Endodermal cell (in vitro differentiated cells): ENCODE data around the gene NPW. TPM values are rescaled to one million over a fixed set of nuclear protein-coding genes. Genes with fewer than 3 reads are reported as not detected.

Experiments used
- DNase-seq: peaks from one replicate; pipeline ENCODE4 v3.0.0-alpha.2; 2017
- H3K27ac ChIP-seq: 2 replicates; pipeline ENCODE4 v1.5.1; 2013; ENCODE audit warnings: mild to moderate bottlenecking, low read depth, low read length, moderate library complexity
- H3K27me3 ChIP-seq: 2 replicates; pipeline ENCODE4 v1.6.1; 2013; ENCODE audit warnings: mild to moderate bottlenecking, low read length, moderate library complexity; ENCODE audit not compliant: insufficient read depth, control insufficient read depth, poor library complexity, severe bottlenecking
- H3K36me3 ChIP-seq: 2 replicates; pipeline ENCODE4 v1.7.0; 2013; ENCODE audit warnings: mild to moderate bottlenecking, low read length, moderate library complexity; ENCODE audit not compliant: control insufficient read depth, insufficient read depth
- H3K4me1 ChIP-seq: one replicate; pipeline ENCODE4 v1.7.0; 2013; ENCODE audit warnings: low read length; ENCODE audit not compliant: control insufficient read depth, insufficient read depth
- H3K4me3 ChIP-seq: 2 replicates; pipeline ENCODE4 v1.5.1; 2013; ENCODE audit warnings: mild to moderate bottlenecking, low read length, moderate library complexity
- H3K9ac ChIP-seq: 2 replicates; pipeline ENCODE4 v1.6.1; 2013; ENCODE audit warnings: mild to moderate bottlenecking, low read length, moderate library complexity; ENCODE audit not compliant: poor library complexity, severe bottlenecking; ENCODE audit errors: extremely low read depth
- H3K9me3 ChIP-seq: 2 replicates; pipeline ENCODE4 v1.6.1; 2013; ENCODE audit warnings: mild to moderate bottlenecking, low read length, moderate library complexity; ENCODE audit not compliant: control insufficient read depth
- H3K27ac Mint-ChIP-seq: 2 replicates; pipeline ENCODE4 v1.8.0; 2020; ENCODE audit warnings: mixed read lengths
- H3K27me3 Mint-ChIP-seq: 2 replicates; pipeline ENCODE4 v1.8.0; 2021; ENCODE audit warnings: mild to moderate bottlenecking, mixed read lengths; ENCODE audit not compliant: insufficient read depth
- H3K36me3 Mint-ChIP-seq: 2 replicates; pipeline ENCODE4 v1.8.0; 2020; ENCODE audit warnings: low read depth, mixed read lengths
- H3K4me1 Mint-ChIP-seq: 2 replicates; pipeline ENCODE4 v1.8.0; 2020; ENCODE audit warnings: mixed read lengths
- H3K4me3 Mint-ChIP-seq: 2 replicates; pipeline ENCODE4 v1.8.0; 2020; ENCODE audit warnings: mild to moderate bottlenecking, moderate library complexity, mixed read lengths
- H3K9me3 Mint-ChIP-seq: 2 replicates; pipeline ENCODE4 v1.8.0; 2020; ENCODE audit warnings: mild to moderate bottlenecking, mixed read lengths
- CTCF ChIP-seq: fragments of 200-600 bp; sonication (generic); conservative IDR thresholded peaks from 2 replicates; pipeline ENCODE4 v1.5.0; 2021; ENCODE audit warnings: antibody characterized with exemption, mild to moderate bottlenecking
- WGBS, 2 experiments: methylation state at CpG; one replicate each; pipeline versions ENCODE4 v1.1.5 to v1.1.7; 2013; ENCODE audit warnings: missing lambda C conversion rate in 2 of 2, mixed read lengths in 1 of 2; ENCODE audit not compliant: insufficient coverage in 1 of 2, insufficient read length in 1 of 2; 5-methylcytosine and 5-hydroxymethylcytosine counted together
- total RNA-seq, 2 donors: library from RNA; stranded (reverse); fragmentation: NEBNext Ultra II Directional in 1 of 2; extraction: Animal tissue kit (Norgen Biotek cat#: 25700) in 1 of 2; gene quantifications; 2 replicates in 1 of 2; 3 replicates in 1 of 2; pipeline ENCODE4 v1.2.1, GENCODE V29; 2021

NPW gene
- total RNA-seq, 2 donors from 2014 or later, result 1.2 to 1.9 TPM

DNA sequence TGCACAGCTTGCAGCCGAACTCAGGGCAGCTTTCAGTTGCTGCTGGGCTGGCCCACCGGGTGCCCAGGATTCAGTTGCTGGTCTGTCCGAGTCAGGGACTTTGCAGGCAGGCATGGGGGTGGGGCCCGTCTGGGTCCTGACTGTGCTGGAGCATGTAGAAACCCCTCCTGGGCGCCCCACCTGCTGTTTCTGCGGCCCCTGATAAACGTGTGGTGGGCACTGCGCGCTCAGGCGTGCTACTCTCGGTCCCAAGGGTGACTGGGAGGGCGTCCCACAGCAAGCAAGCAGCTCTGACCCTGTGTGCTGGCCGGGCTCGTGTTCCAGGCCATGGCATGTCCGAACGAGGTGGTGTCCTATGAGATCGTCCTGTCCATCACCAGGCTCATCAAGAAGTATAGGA lies 40.8 kb downstream of the NPW start:
- Histone ChIP-seq H3K9ac (no peak overlapping the region), H3K4me3 (no peak overlapping the region), H3K27me3 (no peaks in the 10 kb centered on the region), H3K36me3 (peaks cover under 1% of the 10 kb centered on the region), H3K27ac (no peak overlapping the region), H3K4me1 (no peaks in the 10 kb centered on the region), H3K9me3 (no peaks in the 10 kb centered on the region)
- Mint-ChIP-seq H3K27ac (no peak overlapping the region), H3K4me1 (peaks cover 4% of the 10 kb centered on the region), H3K27me3 (no peaks in the 10 kb centered on the region), H3K36me3 (peaks cover 23% of the 10 kb centered on the region), H3K9me3 (no peaks in the 10 kb centered on the region), H3K4me3 (no peak overlapping the region)
- TF ChIP-seq CTCF, result no peak
- DNase-seq, result no peak
- WGBS, 2 experiments, result 92 to 96% methylated on average over 15 to 17 of the region's 17 CpGs

GRCh38 chr16:2061023-2061422 lies 41.4 kb downstream of the NPW start:
- 95 to 97% methylated on average over 15 to 18 of the region's 18 CpGs for WGBS, 2 experiments
- H3K27ac Mint-ChIP-seq, result no peak overlapping the region
- no peak for DNase-seq
- H3K36me3 Mint-ChIP-seq, result peaks cover 26% of the 10 kb centered on the region
- peaks cover 7% of the 10 kb centered on the region for H3K36me3 ChIP-seq
- no peak overlapping the region for H3K27ac ChIP-seq
- no peaks in the 10 kb centered on the region for H3K27me3 Mint-ChIP-seq
- H3K4me3 ChIP-seq, result no peak overlapping the region
- TF ChIP-seq CTCF, result no peak
- H3K9me3 ChIP-seq, result no peaks in the 10 kb centered on the region
- no peaks in the 10 kb centered on the region for H3K27me3 ChIP-seq
- H3K4me1 Mint-ChIP-seq, result peaks cover 4% of the 10 kb centered on the region
- no peak overlapping the region for H3K9ac ChIP-seq
- no peaks in the 10 kb centered on the region for H3K9me3 Mint-ChIP-seq
- no peak overlapping the region for H3K4me3 Mint-ChIP-seq
- no peaks in the 10 kb centered on the region for H3K4me1 ChIP-seq

GRCh38 chr16:2061526-2061925 lies 41.9 kb downstream of the NPW start:
- TF ChIP-seq CTCF, result no peak
- Mint-ChIP-seq H3K4me1 (peaks cover 4% of the 10 kb centered on the region), H3K27me3 (no peaks in the 10 kb centered on the region), H3K4me3 (no peak overlapping the region), H3K27ac (no peak overlapping the region), H3K36me3 (peaks cover 30% of the 10 kb centered on the region), H3K9me3 (no peaks in the 10 kb centered on the region)
- Histone ChIP-seq H3K9ac (no peak overlapping the region), H3K4me3 (no peak overlapping the region), H3K36me3 (peaks cover 12% of the 10 kb centered on the region), H3K27ac (no peak overlapping the region), H3K4me1 (no peaks in the 10 kb centered on the region), H3K27me3 (no peaks in the 10 kb centered on the region), H3K9me3 (no peaks in the 10 kb centered on the region)
- no peak for DNase-seq
- 93 to 94% methylated on average over 9 to 13 of the region's 13 CpGs for WGBS, 2 experiments
